GM03348 (cell line): Measurements from ENCODE around the gene NMNAT3.

Source experiments
- DNase-seq: peaks from one replicate; pipeline ENCODE4 v3.0.0; 2012; ENCODE audit warnings: low spot score

Gene NMNAT3

GRCh38 chr3:139677388-139678155 lies at the start of gene NMNAT3:
TSS of gene NMNAT3 (minus strand) at chr3:139677972. CDS start at chr3:139627724, 50,248 bp downstream.
- peak; percentile 85 for DNase-seq

GRCh38 chr3:139721370-139721769 lies 43.6 kb upstream of the NMNAT3 start:
- DNase-seq = no peak

- peak; percentile 47 for DNase-seq
These were observed 40.6 kb upstream of the NMNAT3 start for GRCh38 chr3:139718415-139718814.

- no peak for DNase-seq
These were observed 39.2 kb upstream of the NMNAT3 start for GRCh38 chr3:139716908-139717485.

- DNase-seq = no peak
These were observed 38.1 kb upstream of the NMNAT3 start for GRCh38 chr3:139715743-139716360.

GRCh38 chr3:139715166-139715565 lies 37.4 kb upstream of the NMNAT3 start:
- DNase-seq = no peak

- no peak for DNase-seq
These were observed 32.4 kb upstream of the NMNAT3 start for GRCh38 chr3:139710212-139710611.

GRCh38 chr3:139705631-139706030 lies 27.9 kb upstream of the NMNAT3 start:
- no peak for DNase-seq

- no peak for DNase-seq
These were observed 18.5 kb upstream of the NMNAT3 start for GRCh38 chr3:139696314-139696604.

GRCh38 chr3:139695426-139696313 lies 17.9 kb upstream of the NMNAT3 start:
- DNase-seq = no peak

- DNase-seq = no peak
These were observed 17.2 kb upstream of the NMNAT3 start for GRCh38 chr3:139695007-139695406.

GRCh38 chr3:139694542-139694941 lies 16.8 kb upstream of the NMNAT3 start:
- no peak for DNase-seq

GRCh38 chr3:139691619-139692018 lies 13.8 kb upstream of the NMNAT3 start:
- DNase-seq = no peak

- DNase-seq = no peak
These were observed 12.0 kb upstream of the NMNAT3 start for GRCh38 chr3:139689708-139690228.

- DNase-seq = no peak
These were observed 11.3 kb upstream of the NMNAT3 start for GRCh38 chr3:139689122-139689521.

- DNase-seq = no peak
These were observed 9.7 kb upstream of the NMNAT3 start for GRCh38 chr3:139687431-139687830.

GRCh38 chr3:139686624-139687023 lies 8.9 kb upstream of the NMNAT3 start:
- no peak for DNase-seq

- DNase-seq = no peak
These were observed 8.4 kb upstream of the NMNAT3 start for GRCh38 chr3:139686206-139686605.

GRCh38 chr3:139679220-139679775 lies 1.5 kb upstream of the NMNAT3 start:
- DNase-seq = no peak

- no peak for DNase-seq
These were observed 962 bp downstream of the NMNAT3 start for GRCh38 chr3:139676632-139677387.

- DNase-seq = no peak
These were observed 1.7 kb downstream of the NMNAT3 start for GRCh38 chr3:139676108-139676507.
